T follicular helper cell (primary cell): ENCODE results near the gene UROD.

Source experiments
- DNase-seq: peaks from one replicate; pipeline ENCODE4 v3.0.0-alpha.2; 2020; ENCODE audit warnings: low read depth

Gene UROD

GRCh38 chr1:45008516-45008915, 3.5 kb upstream of the UROD start:
- no peak for DNase-seq

DNA sequence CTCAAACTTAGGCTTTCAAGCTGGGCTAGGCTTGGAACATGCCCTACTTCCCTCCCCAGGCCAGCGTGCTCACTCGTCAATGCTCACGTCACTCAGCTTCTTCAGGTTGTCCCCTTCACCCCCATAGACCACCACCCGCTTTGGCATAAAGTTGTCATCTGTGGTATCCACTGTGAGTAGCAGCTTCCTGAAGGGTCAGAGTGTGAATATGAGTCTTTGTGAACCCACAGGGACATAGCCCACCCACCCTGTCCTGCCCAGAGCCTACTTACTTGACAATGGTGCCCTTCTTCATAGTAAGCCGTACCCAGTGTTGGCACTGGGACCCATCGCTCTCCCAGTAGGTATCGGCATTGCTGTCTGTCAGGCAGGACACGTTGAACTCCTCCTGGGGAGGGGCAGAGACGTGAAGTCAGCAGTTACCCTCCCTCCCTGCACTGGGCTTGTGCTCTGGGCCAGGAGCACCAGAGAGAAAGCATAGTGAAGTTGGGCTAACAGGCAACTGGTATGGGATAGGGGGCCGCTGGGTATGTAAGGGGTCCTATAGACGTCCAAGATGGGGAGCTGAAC, 2.7 kb upstream of the UROD start:
- no peak for DNase-seq

DNA sequence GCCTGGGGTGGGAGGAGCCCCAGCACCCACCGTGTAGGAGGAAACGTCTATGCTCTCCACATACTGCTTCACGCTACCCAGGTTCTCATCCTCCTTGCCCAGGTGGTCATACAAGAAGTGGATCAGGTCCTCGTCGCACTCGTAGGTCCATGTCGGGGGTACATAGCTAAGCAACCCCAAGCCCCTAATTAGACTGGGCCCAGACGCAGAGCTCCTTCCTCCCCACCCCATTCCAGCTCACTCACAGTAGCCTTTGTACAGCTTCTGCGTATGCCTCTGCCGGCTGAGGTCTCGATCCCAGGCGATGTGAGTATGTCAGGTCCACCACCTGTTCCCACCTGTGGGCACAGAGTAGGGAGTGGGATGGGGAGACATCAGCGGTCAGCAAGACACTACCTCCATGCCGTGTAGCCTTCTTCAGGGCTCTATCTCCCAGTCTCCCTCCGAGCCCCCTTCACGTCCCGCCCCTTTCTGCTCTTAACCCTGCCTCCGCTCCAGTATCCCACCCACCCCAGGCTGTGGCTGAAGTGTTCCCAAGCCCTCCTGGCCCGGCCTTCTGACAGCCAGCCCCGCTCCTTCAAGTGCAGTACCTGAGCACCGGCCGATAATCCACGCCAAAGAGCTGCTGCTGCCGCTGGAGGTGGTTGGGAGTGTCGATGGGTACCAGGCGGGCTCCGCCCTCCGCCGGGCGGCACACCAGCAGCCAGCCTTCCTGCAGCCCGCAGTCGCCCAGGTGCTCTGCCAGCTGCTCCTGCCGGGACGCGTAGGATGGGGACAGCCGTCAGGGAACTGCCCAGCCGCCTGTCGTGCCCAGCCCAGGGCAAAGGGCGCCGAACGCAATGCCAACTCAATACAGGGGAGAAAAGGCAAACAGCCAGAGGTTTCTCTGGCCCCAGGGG, 1.8 kb upstream of the UROD start:
- DNase-seq: no peak

DNA sequence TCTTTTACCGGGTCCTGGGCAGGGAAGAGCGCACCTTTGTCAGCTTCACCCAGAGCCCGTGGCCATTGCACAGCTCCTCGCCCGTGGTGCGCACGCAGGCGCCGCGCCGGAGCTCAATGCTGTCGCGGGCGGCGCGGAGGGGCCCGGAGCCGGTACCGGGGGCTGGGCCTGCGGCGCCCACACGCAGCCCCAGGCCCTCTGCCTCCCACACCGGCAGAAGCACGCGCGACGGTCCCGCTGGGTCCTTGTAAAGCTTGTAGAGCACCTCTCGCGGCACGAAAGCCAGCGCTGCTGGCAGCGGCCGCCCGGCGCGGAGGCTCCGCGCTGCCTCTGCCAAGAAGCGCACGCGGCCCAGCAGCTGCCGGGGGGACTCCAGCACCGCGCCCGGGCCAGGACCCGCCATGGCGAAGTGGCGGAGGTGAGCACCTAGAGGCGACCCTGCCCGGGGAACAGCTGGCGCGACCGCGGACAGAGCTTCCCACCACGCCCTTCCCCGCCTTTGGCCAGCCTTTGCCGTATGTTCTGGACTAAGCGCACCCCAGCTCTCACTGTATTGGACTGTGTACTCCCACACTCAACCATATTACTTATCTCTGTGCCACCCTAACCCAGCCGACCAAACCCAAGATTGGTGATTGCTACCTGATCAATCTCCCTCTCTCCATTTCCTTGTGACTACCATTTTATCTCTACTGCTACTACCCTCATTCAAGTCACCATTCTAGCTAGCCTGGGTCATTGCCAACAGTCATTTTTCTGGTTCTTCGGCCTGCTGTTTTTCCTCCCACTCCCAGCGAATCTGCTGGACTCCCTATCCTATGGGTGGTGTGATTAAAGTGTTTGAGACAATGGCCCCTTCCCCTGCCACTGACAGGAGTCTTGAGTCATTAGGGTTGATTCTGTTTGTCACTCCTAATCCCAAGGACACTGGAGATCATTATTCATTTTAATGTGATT, 921 bp upstream of the UROD start, which contains the start of gene HECTD3:
HECTD3 (minus strand) TSS at position 470 of the 957 bp plus-strand sequence; CDS start at position 403, 67 bp downstream.
- DNase-seq: peak; percentile 50

GRCh38 chr1:45012639-45013278, 705 bp downstream of the UROD start:
- no peak for DNase-seq

DNA sequence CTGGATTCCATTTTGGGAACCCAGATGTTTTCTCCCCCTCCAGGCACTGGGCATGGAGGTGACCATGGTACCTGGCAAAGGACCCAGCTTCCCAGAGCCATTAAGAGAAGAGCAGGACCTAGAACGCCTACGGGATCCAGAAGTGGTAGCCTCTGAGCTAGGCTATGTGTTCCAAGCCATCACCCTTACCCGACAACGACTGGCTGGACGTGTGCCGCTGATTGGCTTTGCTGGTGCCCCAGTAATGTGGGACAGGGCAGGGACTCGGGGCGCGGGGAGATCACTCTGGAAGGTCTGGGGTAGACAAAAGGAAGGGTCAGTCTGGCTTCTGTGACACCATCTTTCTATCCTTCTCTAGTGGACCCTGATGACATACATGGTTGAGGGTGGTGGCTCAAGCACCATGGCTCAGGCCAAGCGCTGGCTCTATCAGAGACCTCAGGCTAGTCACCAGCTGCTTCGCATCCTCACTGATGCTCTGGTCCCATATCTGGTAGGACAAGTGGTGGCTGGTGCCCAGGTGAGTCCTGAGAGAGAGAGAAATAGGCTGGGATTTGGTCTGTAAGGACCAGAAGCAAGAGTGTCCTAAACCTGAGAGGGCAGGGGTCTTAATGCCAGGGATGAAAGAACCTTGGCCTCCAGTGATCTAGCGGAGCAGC, 1.6 kb downstream of the UROD start:
- DNase-seq: no peak

DNA sequence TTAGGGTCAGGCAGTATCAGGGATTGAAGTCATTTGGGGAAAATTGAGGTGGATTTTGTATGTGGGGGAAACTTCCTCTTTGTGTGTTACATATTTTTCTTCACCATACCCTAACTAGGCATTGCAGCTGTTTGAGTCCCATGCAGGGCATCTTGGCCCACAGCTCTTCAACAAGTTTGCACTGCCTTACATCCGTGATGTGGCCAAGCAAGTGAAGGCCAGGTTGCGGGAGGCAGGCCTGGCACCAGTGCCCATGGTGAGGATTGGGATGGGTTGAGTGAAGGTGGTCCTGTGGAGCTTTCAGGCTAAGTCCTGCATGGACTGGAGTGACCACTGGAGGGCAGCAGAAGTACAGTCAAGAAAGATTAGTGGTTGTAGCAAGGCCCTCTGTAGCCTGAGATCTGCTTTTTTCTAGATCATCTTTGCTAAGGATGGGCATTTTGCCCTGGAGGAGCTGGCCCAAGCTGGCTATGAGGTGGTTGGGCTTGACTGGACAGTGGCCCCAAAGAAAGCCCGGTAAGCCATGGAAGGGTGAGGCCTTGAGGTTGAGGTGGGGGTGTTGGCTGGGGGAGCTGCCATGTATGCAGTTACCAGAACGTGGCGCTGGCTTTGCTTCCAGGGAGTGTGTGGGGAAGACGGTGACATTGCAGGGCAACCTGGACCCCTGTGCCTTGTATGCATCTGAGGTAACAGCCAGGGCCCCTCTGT, 2.4 kb downstream of the UROD start:
- DNase-seq: peak; percentile 73

DNA sequence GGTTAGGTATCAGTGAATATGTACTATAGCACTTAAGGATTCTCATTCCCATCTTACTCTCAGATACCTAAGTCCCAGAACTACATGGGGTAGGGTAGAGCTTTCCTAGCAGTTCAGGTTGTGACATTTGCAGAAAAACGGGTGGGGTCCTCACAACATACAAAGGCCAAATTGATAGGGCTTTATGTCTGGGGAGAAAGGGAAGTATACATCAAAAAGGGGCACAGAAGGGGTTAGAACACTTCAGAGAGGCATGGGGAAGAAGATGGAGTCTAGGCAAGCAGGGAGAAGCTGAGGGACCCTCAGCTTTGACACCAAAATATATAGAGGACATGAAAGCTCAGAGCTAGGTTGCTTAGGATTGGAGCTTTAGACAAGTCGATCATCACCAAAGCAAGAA, 3.6 kb downstream of the UROD start:
- no peak for DNase-seq

DNA sequence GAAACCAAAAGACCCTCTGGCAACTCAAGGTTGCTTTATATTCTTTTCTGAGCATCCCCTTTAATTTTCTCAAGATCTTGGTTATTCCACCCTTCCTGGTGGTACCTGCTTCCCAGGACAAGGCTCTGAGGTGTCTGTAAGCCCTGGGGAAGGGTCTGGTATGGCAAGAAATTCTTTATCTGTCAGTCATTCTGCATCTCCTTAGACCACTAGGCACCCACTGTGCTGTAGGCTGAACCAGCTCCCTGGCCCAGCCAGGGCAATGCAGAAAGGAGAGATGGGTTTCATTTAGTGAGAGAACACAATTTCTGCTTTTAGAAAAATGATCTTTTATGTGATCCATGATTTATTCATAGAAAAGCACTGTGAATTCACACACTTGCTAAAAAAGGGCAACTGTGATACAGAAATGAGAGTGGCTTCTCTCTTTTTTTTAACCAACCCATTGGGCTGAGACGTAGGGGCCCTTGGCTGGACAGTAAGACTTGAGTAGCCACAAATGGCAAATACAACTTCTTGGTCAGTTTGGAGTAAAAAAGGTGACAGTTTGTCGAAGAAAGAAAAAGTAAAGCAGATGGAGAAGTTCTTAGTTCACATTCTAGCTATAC, 4.1 kb downstream of the UROD start:
- no peak for DNase-seq

GRCh38 chr1:45016767-45017166, 4.7 kb downstream of the UROD start:
- no peak for DNase-seq

- DNase-seq: peak; percentile 47
These were observed 6.7 kb downstream of the UROD start for GRCh38 chr1:45018599-45019230.

DNA sequence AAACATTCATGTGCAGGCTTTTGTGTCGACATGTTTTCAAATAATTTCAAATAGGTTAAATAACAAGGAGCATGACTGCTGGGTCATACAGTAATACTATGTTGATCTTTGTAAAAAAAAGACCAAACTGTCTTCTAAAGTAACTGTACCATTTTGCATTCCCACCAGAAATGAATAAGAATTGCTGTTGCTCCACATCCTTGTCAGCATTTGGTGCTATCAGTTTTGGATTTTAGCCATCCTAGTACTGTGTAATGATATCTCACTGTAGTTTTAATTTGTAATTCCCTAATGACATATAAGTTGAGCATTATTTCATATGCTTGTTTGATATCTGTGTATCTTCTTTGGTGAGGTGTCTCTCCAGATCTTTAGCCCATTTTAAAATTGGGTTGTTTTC, 11.6 kb downstream of the UROD start:
- DNase-seq: no peak

DNA sequence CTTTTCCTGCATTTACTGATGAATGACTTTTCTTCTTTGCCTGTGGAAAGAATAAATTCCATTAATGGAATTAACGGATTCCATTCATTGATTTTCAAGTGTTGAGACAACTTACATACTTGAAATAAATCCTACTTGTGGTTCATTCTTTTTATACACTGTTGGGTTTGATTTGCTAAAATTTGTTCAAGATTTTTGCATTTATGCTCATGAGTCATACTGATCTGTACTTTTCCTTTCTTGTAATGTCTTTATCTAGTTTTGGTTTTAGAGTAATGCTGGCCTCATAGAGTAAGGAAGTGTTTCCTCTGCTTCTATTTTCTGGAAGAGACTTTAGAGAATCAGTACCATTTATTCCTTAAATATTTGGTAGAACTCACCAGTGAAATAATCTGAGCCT, 14.4 kb downstream of the UROD start:
- no peak for DNase-seq

- DNase-seq: no peak
These were observed 20.8 kb downstream of the UROD start for GRCh38 chr1:45032837-45033236.

DNA sequence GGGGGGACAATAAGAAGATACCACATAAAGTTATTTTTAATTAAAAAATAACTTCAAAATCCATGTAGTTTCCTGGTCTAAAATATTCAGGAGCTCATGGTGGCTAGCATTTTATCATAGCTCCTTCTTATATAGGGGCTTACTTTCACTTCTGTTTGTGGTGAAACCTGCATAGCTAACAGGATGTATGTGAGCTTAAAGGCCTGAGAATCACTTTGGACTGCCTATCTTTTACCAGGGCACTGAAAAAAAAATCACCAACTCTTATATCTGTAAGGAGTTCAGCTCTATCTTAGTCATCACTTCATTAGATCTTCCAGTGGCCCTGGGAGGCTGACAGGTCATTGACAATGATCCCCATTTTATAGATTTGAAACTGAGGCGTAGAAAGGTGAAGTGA, 21.3 kb downstream of the UROD start:
- no peak for DNase-seq

DNA sequence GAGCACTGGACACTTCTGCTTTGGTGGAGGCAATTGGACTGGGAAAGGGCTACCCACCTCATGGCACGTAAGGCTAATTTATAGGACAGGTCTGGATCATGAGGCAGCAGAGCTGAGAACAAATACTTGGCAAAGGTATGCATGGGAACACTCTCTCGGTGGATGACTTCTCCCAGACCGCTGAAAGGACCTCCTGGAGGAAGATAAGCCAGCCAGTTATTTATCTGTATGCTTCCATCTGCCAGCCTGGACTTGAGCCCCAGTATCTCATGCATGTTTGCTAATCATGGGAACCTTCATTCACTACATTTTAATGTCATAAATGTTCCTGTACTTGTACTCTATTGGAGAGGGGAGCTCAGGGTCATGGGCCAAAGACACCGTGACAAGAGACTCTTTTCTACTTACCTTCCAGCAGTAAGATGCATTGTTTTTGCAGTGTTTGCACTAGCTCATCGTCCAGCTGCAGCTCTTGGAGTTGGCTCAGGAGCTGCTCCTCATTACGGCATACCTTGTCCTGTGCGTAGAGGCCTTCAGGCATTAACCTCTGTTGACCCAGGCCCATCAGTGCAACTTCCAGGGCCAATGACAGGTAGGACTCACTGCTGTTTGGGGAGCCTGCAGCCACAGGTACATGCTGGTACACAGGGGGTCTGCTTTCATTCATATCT, 23.7 kb downstream of the UROD start:
- DNase-seq: no peak

DNA sequence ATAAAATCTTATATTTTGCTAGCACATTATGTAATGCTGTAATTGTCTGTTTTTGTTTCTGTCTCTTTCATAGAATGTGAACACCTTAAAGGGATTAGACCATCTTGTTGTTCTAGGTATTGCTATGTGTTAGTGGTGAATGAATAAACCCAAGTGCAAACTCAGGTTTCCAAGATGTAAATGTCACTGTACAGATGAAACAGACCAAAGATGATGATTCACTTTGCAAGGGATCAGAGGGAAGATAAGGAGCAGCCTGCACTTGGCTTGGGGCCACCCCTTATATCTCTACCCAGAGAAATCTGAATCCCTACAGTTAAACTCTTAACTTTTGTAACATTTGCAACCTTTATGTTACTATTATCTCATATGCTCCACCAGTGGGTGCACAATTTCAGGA, 25.4 kb downstream of the UROD start:
- no peak for DNase-seq

GRCh38 chr1:45038240-45038639, 26.2 kb downstream of the UROD start:
- no peak for DNase-seq
